B cell (primary cell): ENCODE measurements around the gene PLXNA1. TPM values are rescaled to one million over a fixed set of nuclear protein-coding genes. Genes with fewer than 3 reads are reported as not detected.

Experiments
- ATAC-seq: fragments of 200-7000 bp; cut with Tn5 transposase; one replicate; pipeline ENCODE4 v1.10.0; 2021; ENCODE audit warnings: low read depth, mild to moderate bottlenecking, moderate number of reproducible peaks, moderate library complexity
- CTCF ChIA-PET: fragments of 350-600 bp; sonication (Branson Sonifier 250); formaldehyde crosslinking; loops from one replicate; lab custom pipeline; 2021; ENCODE audit warnings: antibody characterized with exemption, inconsistent platforms; lab: Charles Lee
- POLR2A ChIA-PET: fragments of 350-600 bp; sonication (Branson Sonifier 250); formaldehyde crosslinking; loops from one replicate; lab custom pipeline; 2021; ENCODE audit warnings: antibody characterized with exemption; lab: Charles Lee
- DNase-seq: peaks from one replicate; pipeline ENCODE4 v3.0.0; 2013
- H2AFZ ChIP-seq: 2 replicates; pipeline ENCODE4 v1.6.1; 2012; ENCODE audit warnings: mild to moderate bottlenecking, low read depth, low read length; ENCODE audit not compliant: insufficient read depth, poor library complexity, severe bottlenecking
- H3K27ac ChIP-seq, 2 donors: 1 replicate in 1 of 2; 2 replicates in 1 of 2; pipeline ENCODE4 v1.5.1; 2012 to 2013; ENCODE audit warnings: low read length in 2 of 2, mild to moderate bottlenecking in 2 of 2, moderate library complexity in 1 of 2
- H3K27me3 ChIP-seq, 4 experiments: fragments of 200-600 bp in 1 of 4; sonication (generic) in 1 of 4; replicated peaks in 1 of 4; 1 replicate in 2 of 4; 2 replicates in 2 of 4; pipeline versions ENCODE4 v1.6.1 to v1.7.0; 2013 to 2016; ENCODE audit warnings: low read length in 3 of 4, mild to moderate bottlenecking in 2 of 4, mixed read lengths in 1 of 4, moderate library complexity in 1 of 4; ENCODE audit not compliant: insufficient read depth in 4 of 4, control insufficient read depth in 3 of 4; ENCODE audit errors: control extremely low read depth in 1 of 4
- H3K36me3 ChIP-seq, 2 experiments: replicated peaks in 1 of 2; 1 replicate in 1 of 2; 2 replicates in 1 of 2; pipeline versions ENCODE4 v1.6.1 to v1.7.1; 2013; ENCODE audit warnings: low read length in 1 of 2; ENCODE audit not compliant: insufficient read depth in 2 of 2, control insufficient read depth in 1 of 2; ENCODE audit errors: control extremely low read depth in 1 of 2, extremely low read depth in 1 of 2
- H3K4me1 ChIP-seq, 2 donors: fragments of 200-600 bp in 1 of 2; sonication (generic) in 1 of 2; 1 replicate in 1 of 2; 2 replicates in 1 of 2; pipeline versions ENCODE4 v1.5.1 to v1.6.1; 2013 to 2017; ENCODE audit warnings: low read length in 2 of 2; ENCODE audit not compliant: control insufficient read depth in 2 of 2, insufficient read depth in 2 of 2
- H3K4me2 ChIP-seq: replicated peaks from 2 replicates; pipeline ENCODE3; 2012; ENCODE audit warnings: mild to moderate bottlenecking, low read depth, low read length; ENCODE audit not compliant: poor library complexity, severe bottlenecking
- H3K4me3 ChIP-seq, 5 experiments: fragments of 200-600 bp in 1 of 5; sonication (generic) in 1 of 5; 1 replicate in 3 of 5; 2 replicates in 2 of 5; pipeline versions ENCODE4 v1.5.1 to v1.7.0; 2011 to 2016; ENCODE audit warnings: low read length in 4 of 5, mild to moderate bottlenecking in 4 of 5, low read depth in 2 of 5, control low read depth in 1 of 5, moderate library complexity in 1 of 5; ENCODE audit not compliant: insufficient read depth in 1 of 5; ENCODE audit errors: control extremely low read depth in 1 of 5, extremely low read depth in 1 of 5
- H3K79me2 ChIP-seq: fragments of 200-600 bp; sonication (generic); one replicate; pipeline ENCODE4 v1.6.0; 2016; ENCODE audit warnings: low read length; ENCODE audit not compliant: control insufficient read depth, insufficient read depth
- H3K9ac ChIP-seq: fragments of 200-600 bp; sonication (generic); 2 replicates; pipeline ENCODE4 v1.6.1; 2017; ENCODE audit warnings: mild to moderate bottlenecking, low read length, moderate library complexity
- H3K9me3 ChIP-seq, 3 donors: one replicate each; pipeline versions ENCODE4 v1.6.1 to v1.7.1; 2013; ENCODE audit warnings: low read length in 2 of 3; ENCODE audit not compliant: control insufficient read depth in 2 of 3, insufficient read depth in 1 of 3; ENCODE audit errors: control extremely low read depth in 1 of 3
- H4K20me1 ChIP-seq: 2 replicates; pipeline ENCODE4 v1.6.0; 2012; ENCODE audit warnings: mild to moderate bottlenecking, low read length; ENCODE audit not compliant: insufficient read depth, control insufficient read depth, poor library complexity, severe bottlenecking
- H3K27ac Mint-ChIP-seq: one replicate; pipeline ENCODE4 v1.8.0; 2021; ENCODE audit warnings: mixed read lengths
- H3K27me3 Mint-ChIP-seq: one replicate; pipeline ENCODE4 v1.8.0; 2021; ENCODE audit warnings: mixed read lengths
- H3K4me1 Mint-ChIP-seq: one replicate; pipeline ENCODE4 v1.8.0; 2021; ENCODE audit warnings: mixed read lengths
- H3K4me3 Mint-ChIP-seq: one replicate; pipeline ENCODE4 v1.8.0; 2021; ENCODE audit warnings: mixed read lengths
- H3K9me3 Mint-ChIP-seq: one replicate; pipeline ENCODE4 v1.8.0; 2022; ENCODE audit warnings: mixed read lengths; ENCODE audit not compliant: insufficient read depth
- CTCF ChIP-seq: fragments of 200-600 bp; IDR thresholded peaks from one replicate; pipeline ENCODE4 v1.8.0; 2022; ENCODE audit warnings: antibody characterized with exemption, mild to moderate bottlenecking
- EZH2 ChIP-seq: IDR thresholded peaks from 2 replicates; pipeline ENCODE4 v1.6.1; 2012; ENCODE audit warnings: borderline replicate concordance, low read depth, mild to moderate bottlenecking, moderate library complexity, low read length; ENCODE audit not compliant: insufficient read depth, poor library complexity, severe bottlenecking
- WGBS: methylation state at CpG from one replicate; pipeline ENCODE4 v1.1.5; 2013; ENCODE audit warnings: missing lambda C conversion rate; ENCODE audit not compliant: insufficient coverage; 5-methylcytosine and 5-hydroxymethylcytosine counted together
- intact Hi-C: fragments of 100-400 bp; cut with micrococcal nuclease; formaldehyde crosslinking; loops from one replicate; pipeline ENCODE4 v1.10.0; 2022
- polyA plus RNA-seq: library from polyadenylated mRNA; depleted of rRNA; stranded (reverse); fragments of >200 nt; gene quantifications from 2 replicates; pipeline ENCODE4 v1.2.3, GENCODE V29; 2012
- total RNA-seq, 2 donors: library from RNA; stranded (reverse); fragments of 120-200 nt in 1 of 2; gene quantifications; 1 replicate in 1 of 2; 2 replicates in 1 of 2; pipeline versions ENCODE4 v1.2.3 to v1.2.4, GENCODE V29; 2013 to 2022

Gene PLXNA1
- total and polyA plus RNA-seq, 2 donors (not counting 1 experiment from before 2014, with no cell fraction given) = 6.7 to 22.3 TPM

GRCh38 chr3:127029658-127030507, 47.0 kb downstream of the PLXNA1 start:
- H3K27ac Mint-ChIP-seq = no peak overlapping the region
- WGBS = 96% methylated on average over 42 of the region's 42 CpGs
- no peak overlapping the region for H2AFZ ChIP-seq

More at GRCh38 chr3:127029658-127030507, 47.0 kb downstream of the PLXNA1 start:
- Histone ChIP-seq H4K20me1 (no peaks in the 10 kb centered on the region), H3K4me1 (no peaks in the 10 kb centered on the region), H3K36me3 (no peaks in the 10 kb centered on the region), H3K27me3 (no peaks in the 10 kb centered on the region), H3K27ac (no peak overlapping the region), H3K4me3 (no peak overlapping the region), H3K4me2 (no peak overlapping the region), H3K9me3 (no peaks in the 10 kb centered on the region), H3K9ac (no peak overlapping the region), H3K79me2 (no peaks in the 10 kb centered on the region)
- CTCF ChIA-PET = no interaction called here
- no peaks in the 10 kb centered on the region for H3K4me1 Mint-ChIP-seq
- TF ChIP-seq EZH2 (no peak), CTCF (no peak)
- intact Hi-C loops = no loop called here
- POLR2A ChIA-PET = no interaction called here
- DNase-seq (no peak), ATAC-seq (no peak)
- no peaks in the 10 kb centered on the region for H3K27me3 Mint-ChIP-seq
- no peak overlapping the region for H3K4me3 Mint-ChIP-seq
- H3K9me3 Mint-ChIP-seq = no peaks in the 10 kb centered on the region
